ENCODE data around the gene CBX4. TPM values are rescaled to one million over a fixed set of nuclear protein-coding genes. Genes with fewer than 3 reads are reported as not detected.

The CBX4 gene
- total and polyA plus RNA-seq, 7 donors = 3.5 to 14.2 (median 7.6) TPM

- H3K27ac ChIP-seq = no peak overlapping the region
- H3K36me3 ChIP-seq = no peaks in the 10 kb centered on the region
- H3K4me1 ChIP-seq = peaks cover 0 to 65% (median 44%) of the 10 kb centered on the region in 4 donors
- 14 to 15% methylated on average over 11 of the region's 11 CpGs for WGBS, 2 donors
- TF ChIP-seq EP300 (IDR thresholded peaks at IDR 0.05) (no peak), POLR2A (IDR thresholded peaks at IDR 0.05) (no peak), POLR2AphosphoS5 (IDR thresholded peaks at IDR 0.05) (no peak), CTCF (IDR thresholded peaks at IDR 0.05) (no peak)
- intact Hi-C loops (cut with DNase I) = no loop called here
- no peak for DNase-seq
- no peak overlapping the region for H3K4me3 ChIP-seq
- peaks cover 89 to 97% (median 94%) of the 10 kb centered on the region in 3 donors for H3K27me3 ChIP-seq
- no peaks in the 10 kb centered on the region for H3K9me3 ChIP-seq
Observed at GRCh38 chr17:79802039-79802735, 37.1 kb downstream of the CBX4 start.

- H3K27ac ChIP-seq = no peak overlapping the region
- H3K4me3 ChIP-seq = no peak overlapping the region
- WGBS, 2 donors = 6% methylated on average over 52 of the region's 52 CpGs
- TF ChIP-seq POLR2AphosphoS5 (IDR thresholded peaks at IDR 0.05) (peak in 1 of 4 donors; percentile 4), POLR2A (IDR thresholded peaks at IDR 0.05) (no peak)
- no peaks in the 10 kb centered on the region for H3K9me3 ChIP-seq
- no peak for DNase-seq
- peaks cover 86 to 89% (median 87%) of the 10 kb centered on the region in 3 donors for H3K27me3 ChIP-seq
- H3K36me3 ChIP-seq = no peaks in the 10 kb centered on the region
- intact Hi-C loops (cut with DNase I) = no loop called here
- H3K4me1 ChIP-seq = peaks cover 0 to 69% (median 46%) of the 10 kb centered on the region in 4 donors
Observed at GRCh38 chr17:79801156-79802038, 37.8 kb downstream of the CBX4 start.

GRCh38 chr17:79800325-79801155 lies 38.7 kb downstream of the CBX4 start:
- TF ChIP-seq POLR2AphosphoS5 (IDR thresholded peaks at IDR 0.05) (peak in 1 of 4 donors; percentile 5), CTCF (IDR thresholded peaks at IDR 0.05) (no peak)
- no peaks in the 10 kb centered on the region for H3K36me3 ChIP-seq
- 1 to 2% methylated on average over 44 of the region's 44 CpGs for WGBS, 2 donors
- no peak overlapping the region for H3K27ac ChIP-seq
- no peak for DNase-seq
- H3K4me3 ChIP-seq = no peak overlapping the region
- peaks cover 78 to 81% (median 79%) of the 10 kb centered on the region in 3 donors for H3K27me3 ChIP-seq
- H3K9me3 ChIP-seq = no peaks in the 10 kb centered on the region
- H3K4me1 ChIP-seq = peaks cover 0 to 76% (median 52%) of the 10 kb centered on the region in 4 donors
- intact Hi-C loops (cut with DNase I) = no loop called here

- no peak overlapping the region for H3K4me3 ChIP-seq
- DNase-seq = no peak
- peaks cover 70 to 77% (median 75%) of the 10 kb centered on the region in 3 donors for H3K27me3 ChIP-seq
- no peak overlapping the region for H3K27ac ChIP-seq
- 4 to 5% methylated on average over 31 of the region's 31 CpGs for whole genome bisulfite sequencing, 2 donors
- TF ChIP-seq EP300 (IDR thresholded peaks at IDR 0.05) (no peak), POLR2AphosphoS5 (IDR thresholded peaks at IDR 0.05) (peak in 1 of 4 donors; percentile 6)
- H3K36me3 ChIP-seq = no peaks in the 10 kb centered on the region
- intact Hi-C loops (cut with DNase I) = no loop called here
- H3K9me3 ChIP-seq = no peaks in the 10 kb centered on the region
- peaks cover 0 to 82% (median 52%) of the 10 kb centered on the region in 4 donors for H3K4me1 ChIP-seq
Observed at GRCh38 chr17:79799538-79800324, 39.5 kb downstream of the CBX4 start.

GRCh38 chr17:79799174-79799537 lies 40.1 kb downstream of the CBX4 start:
- Histone ChIP-seq H3K27ac (no peak overlapping the region), H3K4me1 (peaks cover 0 to 84% (median 51%) of the 10 kb centered on the region in 4 donors), H3K27me3 (peaks cover 64 to 77% (median 75%) of the 10 kb centered on the region in 3 donors), H3K4me3 (no peak overlapping the region), H3K36me3 (no peaks in the 10 kb centered on the region), H3K9me3 (no peaks in the 10 kb centered on the region)
- TF ChIP-seq CTCF (IDR thresholded peaks at IDR 0.05) = no peak
- no peak for TF ChIP-seq POLR2AphosphoS5 (IDR thresholded peaks at IDR 0.05)
- no peak for TF ChIP-seq POLR2A (IDR thresholded peaks at IDR 0.05)
- TF ChIP-seq EP300 (IDR thresholded peaks at IDR 0.05) = no peak
- intact Hi-C loops (cut with DNase I) = no loop called here
- 3 to 4% methylated on average over 23 of the region's 23 CpGs for WGBS, 2 donors
- DNase-seq = no peak
